ENCODE measurements around the gene BRF1. TPM values are rescaled to one million over a fixed set of nuclear protein-coding genes. Genes with fewer than 3 reads are reported as not detected.

The BRF1 gene
- polyA plus RNA-seq, 1 of the 3 experiments (the other 2 are of a cell fraction), result 15.7 TPM

DNA sequence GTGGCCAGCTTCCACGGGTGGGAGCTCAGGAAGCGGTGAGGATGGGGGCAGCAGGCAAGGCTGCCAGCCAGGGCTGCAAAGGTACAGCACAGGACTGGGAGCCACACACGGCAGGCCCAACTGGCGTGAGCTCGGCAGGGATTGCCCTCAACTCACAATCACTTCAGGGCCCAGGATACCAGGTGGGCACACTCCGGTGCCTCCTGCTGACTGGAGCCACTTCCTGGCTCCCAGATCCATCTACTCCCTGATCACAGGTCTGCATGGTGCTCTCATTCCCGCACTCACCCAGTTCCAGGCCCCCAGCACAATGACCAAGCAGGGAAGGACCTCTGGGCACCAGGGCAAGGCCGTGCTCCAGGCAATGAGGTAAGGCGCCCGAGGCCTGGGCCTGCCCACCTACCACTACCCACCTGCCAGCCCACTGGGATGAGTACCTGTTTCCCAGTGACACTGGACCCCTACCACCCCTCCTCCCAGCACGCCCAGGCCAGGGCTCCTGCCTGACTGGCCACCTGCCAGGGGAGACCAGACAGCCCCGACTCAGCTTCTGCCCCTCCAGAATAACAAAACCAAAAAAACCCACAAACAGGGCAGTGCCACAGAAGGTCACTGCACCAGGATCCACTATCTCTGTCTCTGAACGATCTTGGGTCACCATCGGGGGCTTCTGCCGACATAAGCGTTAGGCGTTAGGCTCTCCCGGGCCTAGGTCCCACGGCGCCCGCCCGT is 134.1 kb downstream of the BRF1 start:
- 0 out of 2 replicates have a peak, but pooled peaks cover 3% of the 10 kb centered on the region for H4K20me1 ChIP-seq (ENCODE audit: insufficient read depth)
- no peaks in the 10 kb centered on the region for H3K9me2 ChIP-seq
- H3K4me1 ChIP-seq (ENCODE audit: control insufficient read depth in 1 of 2, insufficient read depth in 2 of 2, low read depth in 1 of 2, low read length in 1 of 2), result peaks cover 4 to 11% of the 10 kb centered on the region in 2 experiments; a peak in 2 of 4 replicates
- peaks cover 9% of the 10 kb centered on the region; the same call in 1 of the 2 replicates for H3K27me3 ChIP-seq (ENCODE audit: insufficient read depth)
- POLR2A ChIA-PET, result interaction anchor here (0.6 kb wide), 1 partner anchor 33 kb away, joined by 3 read pairs; no protein-coding TSS in a partner anchor
- H3K4me2 ChIP-seq, result no peak overlapping the region
- no peak overlapping the region for H3K4me3 ChIP-seq (ENCODE audit: low read depth in 2 of 2, low read length in 1 of 2)
- WGBS (ENCODE audit: low lambda C conversion rate), result 80% methylated on average over 2 of the region's 22 CpGs
- no peak for DNase-seq
- no peak overlapping the region for H2AFZ ChIP-seq (ENCODE audit: low read depth)
- CTCF ChIA-PET, result interaction anchor here (0.6 to 1.4 kb wide), 4 partner anchors 10 to 108 kb away, joined by 3 to 4 read pairs (median 3); no protein-coding TSS in a partner anchor
- no peaks in the 10 kb centered on the region for H3K79me2 ChIP-seq (ENCODE audit: insufficient read depth)
- no peak overlapping the region for H3K9ac ChIP-seq
- H3K27ac ChIP-seq (ENCODE audit: low read depth in 2 of 2, low read length in 1 of 2), result no peak overlapping the region
- TF ChIP-seq MAX (IDR thresholded peaks at IDR 0.05; ENCODE audit: low read depth) (no peak), TEAD4 (IDR thresholded peaks at IDR 0.05; ENCODE audit: borderline replicate concordance, insufficient read depth) (no peak), GATA2 (CRISPR knock-in tag; IDR thresholded peaks at IDR 0.05) (no peak), MEF2A (IDR thresholded peaks at IDR 0.05; ENCODE audit: borderline replicate concordance, low read depth) (no peak), USF2 (IDR thresholded peaks at IDR 0.05; ENCODE audit: borderline replicate concordance, low read depth, low read length) (no peak), SMC3 (IDR thresholded peaks at IDR 0.05; ENCODE audit: low read depth, low read length) (no peak), CHD2 (IDR thresholded peaks at IDR 0.05; ENCODE audit: low read length, partially characterized antibody) (no peak), IRF3 (IDR thresholded peaks at IDR 0.05; ENCODE audit: low read depth, low read length) (no peak), CTCF (IDR thresholded peaks at IDR 0.05) (no peak), EP300 (IDR thresholded peaks at IDR 0.05; ENCODE audit: borderline replicate concordance in 1 of 2, low read depth in 1 of 2, low read length in 1 of 2) (no peak), EZH2phosphoT487 (IDR thresholded peaks at IDR 0.05; ENCODE audit: borderline replicate concordance, low read depth) (no peak), JUND (IDR thresholded peaks at IDR 0.05) (no peak)
- TF ChIP-seq, protein P1, sequence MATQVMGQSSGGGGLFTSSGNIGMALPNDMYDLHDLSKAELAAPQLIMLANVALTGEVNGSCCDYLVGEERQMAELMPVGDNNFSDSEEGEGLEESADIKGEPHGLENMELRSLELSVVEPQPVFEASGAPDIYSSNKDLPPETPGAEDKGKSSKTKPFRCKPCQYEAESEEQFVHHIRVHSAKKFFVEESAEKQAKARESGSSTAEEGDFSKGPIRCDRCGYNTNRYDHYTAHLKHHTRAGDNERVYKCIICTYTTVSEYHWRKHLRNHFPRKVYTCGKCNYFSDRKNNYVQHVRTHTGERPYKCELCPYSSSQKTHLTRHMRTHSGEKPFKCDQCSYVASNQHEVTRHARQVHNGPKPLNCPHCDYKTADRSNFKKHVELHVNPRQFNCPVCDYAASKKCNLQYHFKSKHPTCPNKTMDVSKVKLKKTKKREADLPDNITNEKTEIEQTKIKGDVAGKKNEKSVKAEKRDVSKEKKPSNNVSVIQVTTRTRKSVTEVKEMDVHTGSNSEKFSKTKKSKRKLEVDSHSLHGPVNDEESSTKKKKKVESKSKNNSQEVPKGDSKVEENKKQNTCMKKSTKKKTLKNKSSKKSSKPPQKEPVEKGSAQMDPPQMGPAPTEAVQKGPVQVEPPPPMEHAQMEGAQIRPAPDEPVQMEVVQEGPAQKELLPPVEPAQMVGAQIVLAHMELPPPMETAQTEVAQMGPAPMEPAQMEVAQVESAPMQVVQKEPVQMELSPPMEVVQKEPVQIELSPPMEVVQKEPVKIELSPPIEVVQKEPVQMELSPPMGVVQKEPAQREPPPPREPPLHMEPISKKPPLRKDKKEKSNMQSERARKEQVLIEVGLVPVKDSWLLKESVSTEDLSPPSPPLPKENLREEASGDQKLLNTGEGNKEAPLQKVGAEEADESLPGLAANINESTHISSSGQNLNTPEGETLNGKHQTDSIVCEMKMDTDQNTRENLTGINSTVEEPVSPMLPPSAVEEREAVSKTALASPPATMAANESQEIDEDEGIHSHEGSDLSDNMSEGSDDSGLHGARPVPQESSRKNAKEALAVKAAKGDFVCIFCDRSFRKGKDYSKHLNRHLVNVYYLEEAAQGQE (IDR thresholded peaks at IDR 0.05; ENCODE audit: low read depth, low read length), result no peak
- TF ChIP-seq, protein P2, sequence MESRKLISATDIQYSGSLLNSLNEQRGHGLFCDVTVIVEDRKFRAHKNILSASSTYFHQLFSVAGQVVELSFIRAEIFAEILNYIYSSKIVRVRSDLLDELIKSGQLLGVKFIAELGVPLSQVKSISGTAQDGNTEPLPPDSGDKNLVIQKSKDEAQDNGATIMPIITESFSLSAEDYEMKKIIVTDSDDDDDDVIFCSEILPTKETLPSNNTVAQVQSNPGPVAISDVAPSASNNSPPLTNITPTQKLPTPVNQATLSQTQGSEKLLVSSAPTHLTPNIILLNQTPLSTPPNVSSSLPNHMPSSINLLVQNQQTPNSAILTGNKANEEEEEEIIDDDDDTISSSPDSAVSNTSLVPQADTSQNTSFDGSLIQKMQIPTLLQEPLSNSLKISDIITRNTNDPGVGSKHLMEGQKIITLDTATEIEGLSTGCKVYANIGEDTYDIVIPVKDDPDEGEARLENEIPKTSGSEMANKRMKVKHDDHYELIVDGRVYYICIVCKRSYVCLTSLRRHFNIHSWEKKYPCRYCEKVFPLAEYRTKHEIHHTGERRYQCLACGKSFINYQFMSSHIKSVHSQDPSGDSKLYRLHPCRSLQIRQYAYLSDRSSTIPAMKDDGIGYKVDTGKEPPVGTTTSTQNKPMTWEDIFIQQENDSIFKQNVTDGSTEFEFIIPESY (IDR thresholded peaks at IDR 0.05; ENCODE audit: borderline replicate concordance, low read depth), result no peak
- no peaks in the 10 kb centered on the region for H3F3A ChIP-seq (replicated peaks; ENCODE audit: insufficient read depth)
- no peaks in the 10 kb centered on the region for H3K9me3 ChIP-seq
- no peaks in the 10 kb centered on the region for H3K36me3 ChIP-seq (replicated peaks in 1 of 2; ENCODE audit: control insufficient read depth in 1 of 2, insufficient read depth in 2 of 2, low read length in 1 of 2)

Measured in SK-N-SH (cell line).